B cell (primary cell): ENCODE data around the gene NEGR1.

ENCODE experiments used
- CTCF ChIP-seq: fragments of 200-600 bp; IDR thresholded peaks from one replicate; pipeline ENCODE4 v1.8.0; 2022; ENCODE audit warnings: antibody characterized with exemption, mild to moderate bottlenecking
- EZH2 ChIP-seq: IDR thresholded peaks from 2 replicates; pipeline ENCODE4 v1.6.1; 2012; ENCODE audit warnings: borderline replicate concordance, low read depth, mild to moderate bottlenecking, moderate library complexity, low read length; ENCODE audit not compliant: insufficient read depth, poor library complexity, severe bottlenecking

- TF ChIP-seq CTCF (no peak), EZH2 (no peak)
These were observed 526.9 kb downstream of the NEGR1 start for GRCh38 chr1:71755441-71755840.
